HG03280 (cell line): ENCODE results near the gene MAP2K5.

ENCODE experiments used
- ATAC-seq: cut with Tn5 transposase; IDR thresholded peaks from one replicate; pipeline ENCODE4 v1.9.1; 2021; ENCODE audit warnings: mild to moderate bottlenecking, moderate library complexity; ENCODE audit not compliant: unreplicated experiment

Gene MAP2K5

DNA sequence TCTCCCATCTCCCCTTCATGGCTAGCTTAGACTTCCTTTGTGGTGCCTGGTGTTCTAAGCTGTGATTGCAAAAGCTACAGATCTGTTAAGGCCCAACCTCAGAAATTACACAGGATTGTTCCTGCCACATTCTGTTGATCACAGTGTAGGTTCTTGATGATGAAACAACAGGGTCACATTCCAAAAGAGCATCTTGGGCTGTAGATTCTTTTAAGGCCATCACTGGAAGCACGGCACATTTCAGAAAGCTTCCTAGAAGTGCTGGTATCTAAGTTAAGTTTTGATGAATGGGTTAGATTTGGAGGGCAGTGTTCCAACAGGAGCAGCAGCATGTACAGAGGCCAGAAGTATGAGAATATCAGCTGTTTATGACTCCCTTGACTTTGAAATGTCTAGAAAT lies 175.3 kb downstream of the MAP2K5 start:
- no peak for ATAC-seq

DNA sequence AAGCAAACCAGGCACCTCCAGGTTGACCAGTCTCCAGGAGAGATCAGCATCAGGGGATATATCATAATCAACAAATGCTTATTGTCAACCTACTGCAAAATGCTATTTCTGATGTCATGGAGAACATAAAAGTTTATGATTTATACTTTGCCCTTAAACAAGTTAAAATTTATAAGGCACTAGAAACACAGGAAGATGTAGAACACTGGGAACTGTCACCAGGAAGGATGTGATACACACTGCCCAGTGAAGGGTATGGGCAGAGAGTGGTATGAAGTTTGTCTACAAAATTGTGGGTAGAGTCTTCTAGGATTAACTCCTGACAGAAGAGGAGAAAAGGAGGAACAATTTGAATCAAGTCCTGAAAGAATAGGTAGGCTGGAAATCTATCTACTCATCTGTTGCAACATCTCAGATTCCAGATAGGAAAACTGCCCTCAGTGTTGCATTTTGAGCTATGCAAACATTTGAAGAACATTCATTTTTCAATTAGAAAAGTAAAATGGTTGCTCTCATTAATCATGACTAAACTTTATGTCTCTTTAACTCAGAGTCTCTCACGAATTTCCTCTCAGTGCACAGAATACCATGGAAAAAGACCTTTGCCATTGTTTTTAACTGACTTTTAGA lies 176.9 kb downstream of the MAP2K5 start:
- no peak for ATAC-seq

DNA sequence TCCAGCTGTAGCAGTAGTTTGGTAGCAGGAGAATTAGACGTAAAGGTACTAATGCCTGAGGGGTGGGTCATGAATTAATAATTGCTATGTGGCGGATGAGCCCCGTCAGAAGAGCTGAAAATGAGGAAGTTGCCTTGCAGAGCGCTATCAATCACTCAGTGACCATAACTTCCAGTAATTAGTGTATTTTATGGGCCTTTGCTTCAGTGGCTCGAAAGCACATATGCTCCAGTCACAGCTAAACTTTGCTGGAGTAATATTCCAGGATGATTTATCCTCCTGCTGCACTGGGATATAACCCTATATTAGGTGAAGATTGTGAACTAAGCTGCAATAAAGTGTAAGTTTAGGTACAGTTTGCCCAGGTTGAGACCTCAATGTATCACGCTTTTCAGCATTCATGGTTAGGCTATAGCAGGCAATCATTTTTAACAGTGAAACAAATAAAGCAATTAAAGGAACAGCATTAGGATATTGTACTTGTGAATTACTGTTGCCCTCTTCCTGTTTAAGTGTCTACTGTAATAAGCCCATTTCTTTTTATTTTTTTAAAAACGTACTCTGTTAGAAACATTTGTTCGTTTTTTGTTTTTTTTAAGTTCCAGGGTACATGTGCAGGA lies 178.2 kb downstream of the MAP2K5 start:
- ATAC-seq = no peak

DNA sequence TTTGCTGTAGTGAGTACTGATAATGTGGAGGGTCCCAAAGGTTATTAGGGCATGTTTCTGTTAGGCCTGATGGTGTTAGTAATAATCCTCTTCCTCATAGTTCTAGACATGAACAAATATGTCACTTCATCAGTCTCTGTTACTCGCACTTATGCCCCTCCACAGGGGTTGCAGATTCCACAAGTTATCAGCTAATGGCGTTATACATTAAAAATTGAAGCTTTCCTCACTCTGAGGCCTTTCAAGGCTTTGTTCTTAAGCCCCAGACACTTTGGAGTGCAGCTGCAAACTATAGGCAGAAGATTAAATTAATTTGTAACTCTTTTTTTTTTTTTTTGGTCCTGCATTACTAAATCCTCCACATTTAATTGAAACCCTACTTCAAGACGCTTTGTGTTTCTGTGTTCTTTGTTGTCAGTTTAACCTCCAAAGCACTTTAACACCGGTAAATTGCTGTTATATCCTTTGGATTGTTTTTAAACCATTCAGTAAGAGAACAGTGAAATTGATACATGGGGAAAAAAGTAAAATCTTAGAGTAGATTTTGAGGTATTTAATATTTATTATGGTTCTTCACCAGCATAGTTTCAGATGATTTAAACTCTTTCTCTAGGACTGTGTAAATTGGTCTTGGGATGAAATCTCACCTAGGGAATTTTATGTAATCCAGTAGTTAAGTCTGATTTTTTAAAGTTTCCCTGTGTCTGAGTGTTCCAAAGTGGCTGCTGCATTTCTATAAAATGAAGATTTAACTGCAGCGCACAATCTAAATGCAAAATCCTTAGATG lies 179.7 kb downstream of the MAP2K5 start:
- no peak for ATAC-seq

DNA sequence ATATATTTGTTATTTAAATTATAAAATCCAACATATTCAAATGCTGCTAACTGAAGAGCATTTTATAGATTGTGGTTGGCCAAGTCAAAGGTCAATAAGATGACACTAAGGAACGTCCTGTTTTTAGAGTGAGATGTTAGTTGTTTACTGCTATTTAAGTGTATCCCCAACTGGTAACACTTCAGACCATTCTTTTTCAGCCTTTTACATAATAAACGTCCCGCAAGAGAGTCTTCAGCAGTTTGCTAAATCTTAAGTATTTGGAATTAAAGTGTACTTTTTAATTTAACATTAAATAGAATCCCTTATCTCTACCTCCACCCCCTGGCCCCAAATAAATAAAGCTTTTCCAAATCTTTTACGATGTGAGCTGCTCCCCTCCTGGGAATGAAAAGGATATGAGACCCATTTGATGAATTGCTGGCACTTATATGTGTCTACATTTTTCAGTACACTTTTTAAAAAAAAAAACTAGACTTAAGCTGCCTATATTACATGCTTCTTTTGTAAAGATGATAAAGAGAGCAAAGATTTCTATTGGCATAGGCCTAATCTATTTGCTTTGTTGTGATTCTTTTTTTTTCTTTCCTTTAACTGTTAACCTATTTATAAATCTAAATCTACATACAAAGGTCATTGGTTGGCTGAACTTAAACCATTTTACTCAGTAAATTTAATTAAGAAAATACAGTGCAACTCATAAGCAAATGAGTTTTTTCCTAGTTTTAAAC lies 181.0 kb downstream of the MAP2K5 start:
- no peak for ATAC-seq

DNA sequence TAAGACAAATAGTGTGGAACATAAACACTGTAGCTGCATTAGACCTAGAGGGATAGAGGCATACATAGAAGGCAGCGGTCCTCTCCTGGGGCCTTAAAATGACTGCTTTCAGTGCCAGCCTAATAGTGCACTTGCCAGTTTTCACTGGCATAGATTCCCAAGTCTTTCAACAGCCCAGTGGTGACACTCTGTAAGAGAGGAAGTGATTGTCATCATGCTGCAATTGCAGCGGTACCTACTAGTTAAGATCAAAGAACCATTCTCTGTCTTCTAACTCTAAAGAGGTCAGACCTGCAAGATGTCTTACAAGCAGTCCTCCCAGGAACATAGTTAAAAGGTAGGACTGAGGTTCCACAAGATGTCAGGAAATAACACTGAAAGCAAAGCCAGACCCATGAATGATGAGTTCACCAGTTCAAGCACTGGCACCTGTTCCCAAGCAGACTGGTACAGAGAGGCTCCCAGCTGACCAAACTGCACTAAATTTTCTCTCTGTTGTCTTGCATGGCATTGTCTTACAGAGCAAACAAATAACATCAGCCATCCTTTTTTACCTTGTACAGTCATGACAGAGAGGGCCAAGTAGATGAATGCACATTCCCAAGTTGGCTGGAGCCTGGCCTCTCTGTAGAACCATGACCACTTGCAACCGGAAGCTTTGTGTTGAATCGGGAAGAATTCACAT lies 182.3 kb downstream of the MAP2K5 start:
- no peak for ATAC-seq

DNA sequence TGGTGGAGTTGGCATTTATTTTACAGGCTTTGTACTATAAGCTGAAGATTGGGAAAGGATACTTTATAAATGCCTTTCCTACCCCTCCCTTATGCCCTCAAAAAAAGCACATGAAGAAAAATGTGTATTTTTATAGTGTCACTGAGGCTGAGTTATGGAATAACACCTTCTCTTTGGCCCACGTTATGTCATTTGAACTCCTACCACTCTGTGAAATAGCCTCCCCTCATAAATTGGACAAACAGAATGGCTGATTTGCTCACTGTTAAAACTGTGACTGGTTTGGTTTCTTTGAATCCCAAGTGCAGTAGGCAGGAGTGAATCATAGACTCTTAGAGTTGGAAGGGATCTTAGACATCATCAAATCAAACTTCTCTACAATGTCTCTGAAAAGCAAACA lies 187.6 kb downstream of the MAP2K5 start:
- ATAC-seq = no peak

DNA sequence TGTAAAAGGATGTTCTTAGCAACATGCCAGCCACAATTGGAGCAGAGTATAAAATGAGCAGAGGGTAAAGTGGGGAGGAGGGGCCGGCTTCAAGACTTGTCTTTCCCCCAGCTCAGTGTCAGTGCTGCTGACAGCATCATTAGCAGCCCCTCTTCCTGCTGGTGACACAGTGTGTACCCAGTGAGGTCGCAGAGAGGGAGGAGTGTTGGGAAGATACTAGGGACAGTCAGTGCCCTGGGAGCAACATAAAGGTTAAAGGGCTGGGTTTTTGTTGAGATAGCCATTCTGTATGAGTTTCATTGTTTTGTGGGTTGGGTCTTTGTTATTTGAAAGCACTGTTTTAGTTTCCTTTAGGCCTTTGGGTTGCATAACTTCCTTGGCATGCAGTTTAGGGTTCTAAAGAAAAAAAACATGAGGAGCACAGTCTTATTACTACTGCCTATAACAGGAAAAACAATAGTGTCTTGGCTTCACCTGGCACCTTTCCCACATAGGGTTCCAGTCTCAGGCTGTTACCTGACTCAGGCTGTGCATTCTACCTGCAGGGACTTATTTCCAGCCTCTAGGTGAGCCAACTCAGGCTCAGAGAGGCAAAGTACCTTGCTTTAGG lies 188.7 kb downstream of the MAP2K5 start:
- no peak for ATAC-seq

DNA sequence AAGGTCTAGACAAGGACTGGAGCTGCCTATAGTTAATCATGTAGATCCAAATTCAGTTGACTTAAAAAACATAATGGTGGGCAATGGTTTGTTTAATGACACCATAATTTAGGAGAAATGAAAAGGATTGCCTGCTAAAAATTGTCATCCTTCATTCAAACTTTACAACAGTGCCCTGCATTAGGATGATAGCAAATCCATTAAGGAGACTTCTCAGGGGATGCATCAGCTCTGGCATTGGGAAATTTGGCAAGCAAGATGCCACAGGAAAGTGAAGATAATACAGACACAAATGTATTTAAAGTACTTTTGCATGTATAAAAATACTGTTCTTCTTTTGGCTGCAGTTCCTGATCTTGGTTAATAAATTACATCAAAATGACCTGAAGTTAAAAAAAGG lies 189.7 kb downstream of the MAP2K5 start:
- no peak for ATAC-seq

DNA sequence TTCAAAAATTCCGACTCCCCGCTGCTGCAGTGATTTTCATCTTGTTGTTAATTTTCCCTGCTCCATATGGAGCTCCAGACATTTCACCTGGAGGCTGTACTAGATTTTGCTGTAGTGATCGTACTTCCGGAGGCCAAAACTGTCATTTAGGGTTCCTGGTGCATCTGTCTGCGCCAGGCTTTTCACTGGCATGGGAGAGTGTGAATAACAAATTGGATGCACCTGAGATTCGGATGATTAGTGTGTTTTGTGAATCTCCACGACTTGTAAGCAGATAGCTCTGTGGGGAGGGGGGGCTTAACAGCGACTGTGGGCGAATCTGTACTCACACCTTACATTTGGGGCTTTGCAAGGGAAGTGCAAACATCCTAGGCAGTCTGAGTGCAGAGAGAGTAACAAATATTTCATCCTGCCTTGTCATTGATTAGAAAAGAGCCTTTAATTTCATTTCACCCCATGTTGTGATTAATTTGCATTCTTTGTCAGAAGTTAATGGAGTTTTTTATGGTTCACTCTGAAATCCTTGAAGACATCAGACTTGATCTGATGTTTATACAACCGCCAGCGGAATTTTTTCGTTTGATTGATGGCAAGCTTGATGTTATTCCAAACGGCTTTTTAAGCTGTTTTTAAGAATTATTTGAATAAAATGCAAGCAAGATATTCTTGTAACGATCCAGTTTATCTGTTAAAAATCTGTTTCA lies 190.3 kb downstream of the MAP2K5 start:
- no peak for ATAC-seq

DNA sequence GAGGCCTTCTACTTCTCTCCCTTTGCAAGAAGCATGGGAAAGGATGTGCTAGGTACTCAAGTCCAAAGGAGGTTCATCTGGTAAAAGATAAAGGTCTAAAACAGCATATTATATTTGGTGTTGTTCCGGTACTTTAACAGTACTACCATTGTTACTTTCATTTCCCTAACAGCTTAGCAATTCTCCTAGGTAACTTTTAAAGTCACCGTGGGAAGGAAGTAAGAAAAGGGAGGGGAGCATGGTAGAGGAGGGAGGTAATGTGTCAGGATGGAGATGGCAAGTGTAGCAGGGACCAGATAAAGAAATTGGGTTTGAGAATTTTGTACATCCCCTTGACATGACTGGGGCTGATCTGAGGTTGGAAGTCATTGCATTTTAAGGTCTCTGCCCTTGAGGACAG lies 193.4 kb downstream of the MAP2K5 start:
- ATAC-seq = no peak

DNA sequence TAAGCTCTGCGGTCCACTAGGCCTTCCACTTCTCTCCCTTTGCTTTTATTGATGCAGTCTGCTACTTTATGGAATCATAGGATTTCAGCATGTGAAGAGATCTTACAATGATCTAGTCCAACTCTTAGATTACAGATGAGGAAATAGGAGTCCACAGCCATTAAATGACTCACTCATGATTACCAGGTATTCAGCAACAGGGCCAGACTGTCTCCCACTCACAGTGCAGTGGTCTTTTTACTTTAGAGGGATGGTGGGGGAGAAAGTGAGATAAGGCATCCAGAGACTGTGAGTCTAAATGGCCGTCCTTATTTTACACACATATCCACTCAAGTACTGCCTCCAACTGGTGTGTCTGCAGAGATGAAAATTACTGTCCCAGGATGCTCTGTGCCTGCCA lies 194.3 kb downstream of the MAP2K5 start:
- no peak for ATAC-seq

DNA sequence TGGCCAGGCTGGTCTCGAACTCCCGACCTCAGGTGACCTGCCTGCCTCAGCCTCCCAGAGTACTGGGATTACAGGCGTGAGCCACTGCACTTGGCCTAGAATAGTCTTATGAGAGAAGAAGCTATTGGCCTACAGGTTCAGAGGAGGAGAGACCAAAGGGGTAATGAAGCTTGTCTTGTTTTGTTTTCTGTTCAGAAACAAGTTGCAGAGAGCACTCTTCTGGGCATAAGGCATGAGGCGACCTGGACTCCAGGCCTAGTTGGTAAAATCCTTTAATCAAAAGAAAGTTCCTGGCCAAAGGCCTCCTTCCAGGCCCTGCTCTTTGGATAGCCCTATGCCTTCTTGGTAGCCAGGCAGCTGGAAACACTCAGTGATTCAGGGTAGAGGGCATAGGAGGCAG lies 195.6 kb downstream of the MAP2K5 start:
- ATAC-seq = no peak

DNA sequence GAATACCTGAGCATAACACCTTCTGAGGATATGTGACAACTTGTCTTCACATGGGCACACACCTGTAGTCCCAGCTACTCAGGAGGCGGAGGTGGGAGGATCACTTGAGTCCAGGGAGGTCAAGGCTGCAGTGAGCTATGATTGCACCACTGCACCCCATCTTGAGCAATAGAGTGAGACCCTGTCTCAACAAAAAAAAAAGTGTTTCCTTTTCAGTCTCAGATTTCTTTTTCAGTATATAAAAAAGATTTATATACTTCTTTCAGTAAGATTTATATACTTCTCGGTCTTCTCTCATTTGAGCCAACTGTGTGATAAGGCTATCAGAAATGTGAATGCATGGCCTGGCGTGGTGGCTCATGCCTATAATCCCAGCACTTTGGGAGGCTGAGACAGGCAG lies 197.9 kb downstream of the MAP2K5 start:
- ATAC-seq = no peak

DNA sequence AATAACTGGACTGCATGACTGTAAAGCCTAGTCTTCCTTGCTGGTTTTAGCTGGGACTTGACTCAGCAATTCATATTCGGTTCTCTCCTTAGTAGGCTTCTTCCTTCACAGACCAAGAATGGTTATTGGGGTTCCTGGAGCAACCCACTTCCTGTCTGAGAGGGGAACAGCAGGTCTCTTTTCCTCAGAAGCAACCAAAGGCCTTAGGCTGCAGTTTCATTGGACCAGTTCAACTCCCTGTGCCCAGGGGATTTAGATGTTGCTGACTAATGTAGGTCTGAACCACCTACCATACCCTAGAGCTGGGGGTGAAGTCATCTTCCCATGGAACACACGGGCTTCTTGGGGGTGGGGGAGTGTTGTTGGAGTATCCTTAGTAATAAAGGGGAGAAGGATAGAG lies 198.8 kb downstream of the MAP2K5 start:
- no peak for ATAC-seq

DNA sequence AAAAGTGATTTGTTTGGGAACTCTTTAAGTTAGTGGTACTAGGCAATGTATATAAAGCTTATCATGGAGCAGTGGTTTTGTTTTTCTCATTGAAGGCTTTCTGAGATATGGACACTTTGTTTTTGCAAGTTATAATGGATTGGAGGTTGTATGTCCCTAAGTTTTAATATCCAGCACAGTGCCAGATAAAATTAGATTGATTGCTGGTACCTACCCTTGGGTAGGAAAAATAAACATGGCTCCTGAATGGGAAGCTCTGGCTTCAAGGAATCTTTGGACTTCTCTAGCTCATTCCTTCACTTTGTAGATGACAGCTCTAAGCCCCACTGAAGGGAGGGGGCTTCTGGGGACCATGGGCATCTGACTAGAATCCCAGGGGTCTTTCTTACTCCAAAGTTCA lies 201.1 kb downstream of the MAP2K5 start:
- no peak for ATAC-seq

DNA sequence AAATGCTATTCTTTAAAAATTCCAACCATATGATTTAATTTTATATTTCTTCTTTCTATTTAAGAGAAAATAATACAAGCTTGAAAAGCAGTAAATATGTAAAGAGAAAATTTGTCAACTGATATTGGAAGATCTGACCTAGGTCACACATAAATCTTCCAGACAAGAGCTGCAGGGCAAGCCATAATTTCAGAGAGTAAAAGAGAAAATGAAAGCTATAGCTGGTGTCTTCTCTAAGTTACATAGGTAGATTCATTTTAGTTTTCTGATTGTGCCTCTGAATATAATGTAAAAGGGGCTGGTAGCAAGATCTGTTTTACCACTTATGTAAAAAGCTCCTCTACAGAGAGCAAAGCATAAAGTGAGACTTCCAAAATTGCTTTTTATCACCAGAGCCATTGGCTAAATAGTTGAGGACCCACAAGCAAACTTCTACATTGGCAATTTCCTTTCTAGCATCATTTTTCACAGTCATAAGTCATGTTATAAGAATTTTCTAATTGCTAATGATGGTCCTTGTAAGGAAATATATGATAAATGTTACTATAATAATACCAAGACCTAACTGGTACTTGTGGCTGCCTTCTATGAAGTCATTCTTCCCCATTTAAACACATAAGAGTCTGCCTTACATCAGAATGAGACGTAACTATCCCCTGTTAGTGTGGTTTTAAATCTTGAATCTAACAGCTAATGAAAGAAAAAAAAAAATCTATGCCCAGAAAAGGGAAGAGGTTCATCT lies 202.0 kb downstream of the MAP2K5 start:
- no peak for ATAC-seq

DNA sequence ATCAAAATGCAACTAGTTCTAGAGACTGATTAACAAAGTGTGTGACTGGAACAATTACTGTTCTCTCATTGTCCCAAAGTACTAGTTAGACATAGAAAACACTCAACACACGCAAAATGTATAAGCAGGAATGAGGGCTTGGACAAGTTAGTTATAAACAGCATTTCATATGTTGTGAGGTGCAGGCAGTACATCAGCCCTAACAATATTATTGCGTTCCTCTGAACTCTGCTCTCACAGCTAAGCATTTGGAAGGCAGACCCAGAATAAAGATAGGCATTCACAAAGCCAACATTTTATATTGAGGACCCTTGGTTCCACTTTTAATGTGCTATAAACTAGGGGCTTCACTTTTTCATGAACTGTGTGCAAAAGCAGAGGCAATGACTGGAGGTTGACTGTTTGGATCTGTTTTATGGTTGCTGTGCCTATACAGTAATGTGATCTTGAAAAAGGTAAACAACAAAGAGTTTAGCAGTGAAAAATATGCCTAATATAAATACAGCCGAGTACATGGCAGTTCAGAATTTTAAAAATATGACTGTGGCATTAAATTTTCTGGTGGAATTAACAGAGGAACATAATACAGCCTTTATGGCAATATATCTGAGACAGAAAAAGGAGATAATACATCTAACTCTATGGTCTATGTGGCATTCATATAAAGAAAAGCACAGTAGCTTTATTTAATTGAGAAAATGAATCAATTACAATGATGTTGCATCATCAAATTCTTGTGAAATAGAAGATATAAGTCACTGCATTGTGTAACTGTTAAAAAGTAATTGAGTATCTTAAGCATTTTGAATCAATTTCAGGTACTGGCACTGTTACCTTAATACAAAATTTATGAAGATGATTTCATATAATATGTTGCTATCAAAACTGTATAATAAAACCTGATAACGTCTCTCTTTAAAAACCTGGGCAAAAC lies 202.8 kb downstream of the MAP2K5 start:
- no peak for ATAC-seq
